ENCODE data around the gene TMEM106C.

DNA sequence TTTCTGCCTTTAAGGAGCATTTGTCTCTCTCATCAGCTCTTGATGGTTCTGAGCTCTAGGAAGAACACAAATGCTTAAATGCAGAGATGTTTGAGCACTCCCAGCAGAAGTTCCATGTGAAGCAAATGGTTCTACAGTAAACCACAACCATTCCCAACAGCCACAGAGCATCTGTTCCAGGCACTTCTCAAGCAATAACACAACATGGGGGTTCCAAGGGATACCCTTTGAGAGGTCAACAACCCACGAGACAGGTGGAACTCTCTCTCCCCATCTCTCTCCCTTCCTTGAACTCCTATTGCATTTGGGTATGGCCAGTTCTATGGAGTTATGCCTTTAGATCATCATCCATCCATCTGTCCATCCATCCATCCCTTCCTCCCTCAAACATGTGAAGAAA lies 46.1 kb downstream of the TMEM106C start:
- TF ChIP-seq, protein P1, sequence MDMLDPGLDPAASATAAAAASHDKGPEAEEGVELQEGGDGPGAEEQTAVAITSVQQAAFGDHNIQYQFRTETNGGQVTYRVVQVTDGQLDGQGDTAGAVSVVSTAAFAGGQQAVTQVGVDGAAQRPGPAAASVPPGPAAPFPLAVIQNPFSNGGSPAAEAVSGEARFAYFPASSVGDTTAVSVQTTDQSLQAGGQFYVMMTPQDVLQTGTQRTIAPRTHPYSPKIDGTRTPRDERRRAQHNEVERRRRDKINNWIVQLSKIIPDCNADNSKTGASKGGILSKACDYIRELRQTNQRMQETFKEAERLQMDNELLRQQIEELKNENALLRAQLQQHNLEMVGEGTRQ (CRISPR knock-in tag; IDR thresholded peaks at IDR 0.05): no peak
- no peak for TF ChIP-seq FOXP1 (CRISPR knock-in tag; IDR thresholded peaks at IDR 0.05; ENCODE audit: borderline replicate concordance)
- TF ChIP-seq CBFB (CRISPR knock-in tag; IDR thresholded peaks at IDR 0.05; ENCODE audit: low read depth): no peak
